Stimulated activated CD4-positive, alpha-beta T cell treated with anti-CD3 and anti-CD28 coated beads, TNF-alpha, amount 100 ng/mL, for 24 hours (primary cell): ENCODE data around the gene ANP32A.
"Not testable (repeated sequence)": the region's sequence is repeated elsewhere in the genome, so short reads cannot be mapped to it uniquely, and the experiment has no call there.

Source experiments
- DNase-seq, 3 experiments: peaks; one replicate each; pipeline ENCODE4 v3.0.0-alpha.2; 2020; ENCODE audit warnings: low read depth in 3 of 3

ANP32A gene

DNA sequence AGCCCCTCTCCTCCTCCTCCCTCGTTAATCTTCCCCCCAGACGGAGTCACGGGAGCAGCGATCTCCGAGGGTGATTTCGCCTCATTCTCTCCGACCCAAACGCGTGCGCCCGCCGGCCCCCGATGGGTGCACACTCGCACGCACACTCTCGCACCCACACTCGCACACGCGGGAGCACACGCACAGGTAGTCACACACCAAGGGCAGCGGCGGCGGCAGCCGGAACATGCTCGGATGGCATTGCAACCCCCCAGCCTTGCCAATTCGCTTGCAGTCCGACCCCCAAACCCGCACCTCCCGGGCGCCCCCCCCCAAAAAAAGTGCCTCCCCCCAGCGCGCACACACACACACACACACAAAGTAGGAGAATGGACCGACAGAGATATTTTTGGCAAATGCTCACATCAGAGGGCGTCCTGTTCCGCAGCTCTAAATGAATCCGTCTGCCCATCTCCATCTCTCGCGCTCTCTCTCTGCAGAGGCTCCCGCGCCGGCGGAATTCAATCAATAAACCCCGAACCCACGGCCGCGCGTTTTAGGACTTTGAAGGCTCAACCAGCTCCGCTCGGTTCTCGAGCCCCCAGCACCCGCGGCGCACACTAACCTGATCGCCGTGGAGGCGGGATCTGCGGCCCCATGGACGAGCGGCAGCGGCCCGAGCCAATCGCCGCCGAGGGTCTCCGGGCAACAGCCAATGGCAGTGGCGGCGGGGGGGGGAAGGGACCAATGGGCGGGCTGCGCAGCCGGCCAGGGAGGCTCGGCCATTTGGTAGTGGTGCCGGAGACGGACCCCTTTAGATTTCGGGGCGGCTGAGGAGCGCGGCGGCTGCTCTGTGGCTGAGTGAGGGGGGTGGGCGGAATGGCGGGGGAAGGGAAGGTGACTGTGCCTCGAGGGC lies at the start of gene ANP32A:
ANP32A (minus strand) TSS at position 601 of the 895 bp plus-strand sequence; CDS start at position 457, 144 bp downstream.
- peak; percentile 92 to 96 (median 93) for DNase-seq

DNA sequence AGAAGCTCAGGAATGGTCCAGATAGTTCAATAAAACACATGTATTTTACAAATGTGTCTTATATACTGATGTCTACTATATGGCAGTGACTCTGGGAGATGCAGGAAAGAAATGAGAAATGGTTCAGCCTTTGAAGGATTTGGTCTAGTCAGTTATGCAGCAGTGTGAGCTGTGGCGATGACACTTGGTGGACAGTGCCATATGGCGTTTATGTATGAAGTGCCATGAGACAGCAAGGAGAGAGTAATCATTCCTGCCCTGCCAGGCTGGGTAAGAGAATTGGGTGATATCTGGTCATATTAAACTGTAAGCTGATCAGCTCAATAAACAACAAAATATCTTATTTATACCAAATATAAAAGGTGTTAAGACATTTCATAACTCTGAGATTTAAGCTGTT lies 47.6 kb upstream of the ANP32A start:
- DNase-seq: no peak

DNA sequence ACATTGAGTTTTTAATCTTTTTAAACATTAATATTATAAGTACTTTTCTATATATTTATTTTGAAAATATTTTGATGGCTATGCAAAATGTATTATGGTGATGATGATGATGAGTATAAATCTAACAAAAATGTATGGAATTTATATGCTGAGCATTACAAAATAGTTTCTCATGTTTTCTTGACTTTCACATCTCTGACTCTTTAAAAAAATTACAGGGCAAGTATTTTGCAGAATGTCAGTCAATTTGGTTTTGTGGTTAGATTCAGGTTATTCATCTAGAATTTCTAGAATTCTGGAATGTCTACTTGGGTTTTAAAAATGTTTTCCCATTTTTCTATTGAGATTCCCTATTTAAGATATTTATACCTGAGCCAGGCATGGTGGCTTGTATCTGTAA lies 41.7 kb upstream of the ANP32A start:
- no peak for DNase-seq

DNA sequence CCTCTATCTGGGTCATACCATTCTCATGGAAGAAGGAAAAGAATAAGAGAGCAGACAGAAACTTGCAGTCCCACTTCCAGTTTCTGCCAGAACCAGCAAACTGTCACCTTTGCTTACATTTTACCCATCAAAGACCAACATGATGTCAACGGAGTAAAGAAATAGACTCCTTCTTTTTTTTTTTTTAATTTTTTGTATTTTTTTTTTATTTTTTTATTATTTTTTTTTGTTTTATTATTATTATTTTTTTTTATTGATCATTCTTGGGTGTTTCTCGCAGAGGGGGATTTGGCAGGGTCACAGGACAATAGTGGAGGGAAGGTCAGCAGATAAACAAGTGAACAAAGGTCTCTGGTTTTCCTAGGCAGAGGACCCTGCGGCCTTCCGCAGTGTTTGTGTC lies 38.0 kb upstream of the ANP32A start:
- DNase-seq: not testable (repeated sequence)

DNA sequence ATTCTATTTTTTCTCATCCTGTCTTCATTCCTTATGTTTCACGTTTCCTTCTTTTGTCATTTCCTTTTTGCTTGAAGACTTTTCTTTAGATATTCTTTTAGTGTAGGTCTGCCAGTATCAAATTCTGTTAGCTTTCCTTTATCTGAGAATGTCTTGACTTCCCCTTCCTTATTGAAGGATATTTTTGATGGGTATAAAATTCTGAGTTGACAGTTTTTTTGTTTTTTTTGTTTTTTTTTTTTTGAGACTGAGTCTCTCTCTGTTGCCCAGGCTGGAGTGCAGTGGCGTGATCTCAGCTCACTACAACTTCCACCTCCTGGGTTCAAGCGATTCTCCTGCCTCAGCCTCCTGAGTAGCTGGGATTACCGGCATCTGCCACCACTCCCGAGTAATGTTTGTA lies 36.7 kb upstream of the ANP32A start:
- DNase-seq: not testable (repeated sequence)

DNA sequence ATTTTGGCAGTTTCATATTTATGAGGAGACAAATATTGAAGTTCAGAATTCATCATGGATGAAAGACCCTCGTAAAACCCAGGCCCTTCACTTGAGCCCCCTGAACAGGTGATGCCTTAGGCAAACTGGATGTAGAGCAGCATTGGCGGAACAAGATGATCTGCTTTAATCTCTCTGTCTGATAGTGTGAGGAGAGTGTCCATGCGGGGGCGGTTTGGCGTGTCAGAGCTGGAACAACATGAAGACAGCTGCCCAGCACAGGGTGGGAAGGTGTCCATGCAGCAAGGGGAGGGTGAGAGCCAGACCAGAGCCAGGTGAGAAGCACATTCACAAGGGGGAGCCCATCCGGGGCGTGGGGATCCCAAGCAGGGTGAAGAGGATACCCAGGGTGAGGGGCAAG lies 31.8 kb upstream of the ANP32A start:
- DNase-seq: no peak

DNA sequence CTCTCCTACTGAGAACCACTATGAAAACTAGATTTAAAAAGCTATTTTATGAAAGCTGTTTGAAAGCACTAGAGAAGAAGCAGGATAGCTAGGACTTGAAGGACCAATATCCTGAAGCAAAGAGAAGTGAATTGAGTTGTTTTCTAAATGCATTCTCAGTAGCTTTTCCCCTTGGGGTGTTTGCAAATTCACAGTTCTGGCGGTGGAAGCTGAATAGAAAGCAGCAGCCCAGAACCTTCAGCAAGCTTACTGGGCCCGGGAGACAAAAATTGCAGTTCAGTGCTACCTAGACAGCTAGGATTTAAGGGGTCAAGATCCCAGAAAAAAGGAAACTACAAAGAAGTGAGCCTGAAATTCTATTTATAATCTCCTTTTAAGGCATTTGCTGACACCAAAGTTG lies 31.3 kb upstream of the ANP32A start:
- no peak for DNase-seq

DNA sequence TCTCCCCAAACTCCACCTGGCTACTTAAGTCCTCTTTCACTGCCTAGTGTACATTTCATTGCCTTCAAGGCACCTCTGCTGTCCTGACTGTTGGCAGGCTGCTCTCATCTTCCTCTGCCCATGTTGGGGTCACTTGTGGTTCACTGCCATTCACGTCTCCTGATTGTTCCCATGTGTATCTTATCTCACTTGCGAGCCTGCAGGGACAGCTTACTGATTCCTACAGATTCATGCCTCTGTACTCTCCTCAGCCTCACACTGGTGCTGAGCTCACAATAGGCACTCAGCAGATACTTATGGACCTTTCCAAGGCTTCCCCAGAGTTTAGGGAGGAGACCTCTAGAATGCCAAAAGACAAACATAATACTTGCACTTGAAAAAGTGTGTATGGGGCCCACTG lies 28.8 kb upstream of the ANP32A start:
- no peak for DNase-seq

DNA sequence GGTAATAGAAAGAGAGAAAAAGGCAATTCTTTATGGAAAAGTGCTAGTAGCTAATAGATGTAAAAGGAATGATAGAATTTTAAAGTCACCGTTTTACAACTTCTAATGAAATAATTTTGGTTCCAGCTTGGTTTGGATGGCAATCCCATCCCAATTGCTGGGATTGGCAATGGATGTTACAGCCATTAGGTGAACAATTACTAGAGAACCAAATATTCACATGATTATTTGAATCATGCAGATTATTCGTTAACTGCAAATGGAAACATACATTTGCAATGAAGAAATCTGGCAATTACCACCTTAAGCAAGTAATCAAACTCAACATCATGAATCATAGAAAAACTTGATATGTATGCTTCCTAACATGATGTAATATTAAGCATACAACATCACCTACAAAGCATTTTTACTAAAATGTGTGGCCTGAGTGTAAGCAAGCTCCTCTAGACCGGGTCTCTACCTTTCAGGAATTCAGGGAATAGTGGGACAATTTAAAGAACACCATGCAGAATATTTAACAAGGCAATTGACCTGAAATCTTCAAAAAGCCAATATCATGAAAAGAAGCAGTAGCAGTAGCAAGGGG lies 26.2 kb upstream of the ANP32A start:
- DNase-seq: no peak

DNA sequence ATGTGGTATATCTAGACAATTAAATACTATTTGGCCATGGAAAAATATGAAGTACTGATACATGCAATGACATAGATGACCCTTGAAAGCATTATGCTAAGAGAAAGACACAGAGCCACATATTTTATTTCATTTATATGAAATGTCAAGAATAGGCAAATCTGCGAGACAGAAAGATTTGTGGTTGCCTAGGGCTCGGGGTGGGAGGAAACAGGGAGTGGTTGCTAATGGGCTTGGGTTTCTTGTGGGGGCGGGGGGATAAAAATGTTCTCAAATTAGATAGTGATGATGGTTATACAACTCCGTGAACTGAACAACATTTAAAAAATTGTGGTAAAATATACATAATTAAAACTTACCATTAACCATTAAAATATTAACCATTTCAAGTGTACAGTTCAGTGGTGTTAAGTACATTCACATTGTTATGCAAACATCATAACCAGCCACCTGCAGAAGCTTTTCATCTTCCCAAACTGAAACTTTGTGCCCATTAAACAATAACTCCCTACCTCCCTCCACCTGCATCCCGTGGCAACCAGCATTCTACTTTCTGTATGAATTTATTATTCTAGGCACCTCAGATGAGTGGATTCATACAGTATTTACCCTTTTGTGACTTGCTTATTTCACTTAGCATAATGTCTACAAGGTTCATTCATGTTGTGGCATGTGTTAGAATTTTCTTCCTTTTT lies 24.3 kb upstream of the ANP32A start:
- no peak for DNase-seq

DNA sequence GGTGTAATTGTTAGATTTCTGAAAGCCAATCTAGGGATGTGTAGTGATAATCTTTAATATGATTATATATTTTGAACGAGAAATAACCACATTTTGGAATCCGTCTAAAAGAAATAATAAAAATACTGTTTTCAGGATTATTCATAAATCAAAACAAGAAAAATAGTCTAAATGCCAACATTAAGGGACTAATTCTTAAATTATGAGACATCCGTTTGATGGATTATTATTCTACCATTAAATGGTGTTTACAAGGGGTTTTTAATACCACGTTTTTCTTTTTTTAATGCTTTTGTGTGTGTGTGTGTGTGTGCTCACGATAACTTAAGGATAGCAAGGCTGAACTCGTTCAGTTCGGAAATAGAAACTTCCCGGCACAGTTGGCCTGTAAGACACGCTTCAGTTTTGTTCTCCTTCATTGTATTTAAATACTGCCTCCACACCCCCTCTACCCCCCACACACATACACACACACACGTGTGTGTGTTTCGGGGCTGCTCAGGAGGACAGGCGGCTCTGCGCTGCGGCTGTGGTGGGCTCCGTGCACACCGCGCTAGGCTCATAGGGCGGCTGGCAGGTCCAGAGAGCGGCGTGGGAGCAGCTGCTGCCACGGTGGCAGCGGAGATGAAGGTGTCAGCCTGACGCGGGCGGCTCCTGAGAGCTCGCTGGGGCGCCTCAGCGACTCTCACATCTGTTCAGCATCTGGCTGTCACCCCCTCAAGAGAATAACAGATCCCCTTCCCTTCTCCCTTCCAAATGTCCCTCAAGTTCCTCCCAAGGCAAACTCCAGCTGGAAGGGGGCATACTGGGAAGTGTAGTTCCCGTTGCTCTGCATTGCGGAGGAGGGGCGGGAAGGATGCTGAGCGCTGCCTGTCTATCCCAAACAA lies 23.0 kb upstream of the ANP32A start:
- DNase-seq: peak in 1 of 3 experiments; percentile 15

DNA sequence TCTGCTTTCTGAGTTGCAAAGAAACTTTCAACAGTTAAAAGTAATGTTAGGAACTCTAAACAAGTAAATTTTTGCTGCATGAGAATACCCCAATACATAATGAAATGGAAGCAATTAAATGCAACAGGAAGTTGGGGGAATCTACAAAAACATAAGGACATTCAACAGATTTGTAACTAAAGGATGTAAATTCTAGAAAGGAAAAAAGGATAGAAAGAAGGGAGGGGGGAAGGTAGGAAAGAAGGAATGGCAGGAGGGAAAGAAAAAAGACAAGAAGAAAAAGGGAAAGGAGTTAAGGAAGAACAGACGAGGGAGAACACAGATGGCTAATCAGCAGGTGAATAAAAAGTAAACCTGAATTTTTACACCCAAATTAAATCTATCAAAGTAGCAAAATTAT lies 22.3 kb upstream of the ANP32A start:
- no peak for DNase-seq

DNA sequence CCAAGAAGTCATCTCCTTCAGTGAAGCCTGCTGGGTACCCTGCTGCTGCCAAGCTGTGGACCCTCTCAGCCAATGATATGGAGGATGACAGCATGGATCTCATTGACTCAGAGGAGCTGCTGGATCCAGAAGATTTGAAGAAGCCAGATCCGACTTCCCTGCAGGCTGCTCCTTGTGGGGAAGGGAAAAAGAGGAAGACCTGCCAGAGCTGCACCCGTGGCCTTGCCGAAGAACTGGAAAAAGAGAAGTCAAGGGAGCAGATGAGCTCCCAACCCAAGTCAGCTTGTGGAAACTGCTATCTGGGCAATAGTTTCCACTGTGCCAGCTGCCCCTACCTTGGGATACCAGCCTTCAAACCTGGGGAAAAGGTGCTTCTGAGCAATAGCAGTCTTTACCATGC lies 13.7 kb upstream of the ANP32A start:
- DNase-seq: no peak

DNA sequence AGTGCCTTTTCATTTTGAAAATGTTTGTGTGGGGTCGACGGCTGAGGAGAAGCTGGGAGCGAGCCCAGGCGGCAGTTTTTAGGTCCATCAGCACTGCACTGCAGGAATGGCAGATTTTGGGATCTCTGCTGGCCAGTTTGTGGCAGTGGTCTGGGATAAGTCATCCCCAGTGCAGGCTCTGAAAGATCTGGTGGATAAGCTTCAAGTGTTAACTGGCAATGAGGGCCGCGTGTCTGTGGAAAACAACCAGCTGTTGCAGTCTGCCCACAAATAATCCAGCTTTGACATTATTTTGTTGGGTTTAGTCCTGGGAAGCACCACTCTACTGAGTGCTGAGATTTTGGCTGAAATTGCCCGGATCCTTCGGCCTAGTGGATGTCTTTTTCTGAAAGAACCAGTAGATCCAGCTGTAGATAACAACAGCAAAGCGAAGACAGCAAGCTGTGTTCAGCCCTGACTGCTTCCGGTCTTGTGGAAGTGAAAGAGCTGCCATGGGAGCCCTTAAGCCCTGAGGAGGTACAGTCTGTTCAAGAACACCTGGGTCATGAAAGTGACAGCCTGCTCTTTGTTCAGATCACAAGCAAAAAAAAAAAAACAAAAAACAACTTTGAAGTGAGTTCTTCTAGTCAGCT lies 13.1 kb upstream of the ANP32A start:
- DNase-seq: no peak

DNA sequence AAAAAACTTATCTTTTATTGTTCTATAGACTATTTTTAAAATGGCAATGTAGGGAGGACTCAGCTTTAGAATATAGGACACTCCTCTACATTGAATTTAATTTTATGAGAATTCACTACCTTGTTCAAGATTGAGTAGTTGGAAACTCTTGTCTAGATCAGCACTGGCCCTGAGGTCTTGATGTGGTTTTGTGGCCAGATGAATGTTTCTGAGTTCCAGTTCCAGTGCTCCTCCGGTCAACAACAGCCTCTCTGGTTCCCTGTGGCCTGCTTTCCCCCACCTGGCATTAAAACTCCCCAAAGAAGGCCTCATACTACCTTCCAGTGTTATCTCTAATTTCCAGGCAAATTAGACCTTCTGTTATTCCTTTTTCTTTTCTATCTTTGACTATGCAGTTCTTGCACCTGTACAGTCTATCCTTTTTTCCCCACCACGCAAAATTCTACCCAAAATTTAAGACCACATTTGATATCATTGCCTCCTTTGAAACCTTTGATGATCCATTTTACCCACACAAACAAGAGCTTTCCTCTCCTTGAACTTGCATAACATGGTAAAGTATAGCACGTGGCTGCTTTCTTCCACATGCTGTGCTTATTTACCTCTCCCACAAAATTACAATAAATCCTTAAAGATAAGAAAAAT lies 9.6 kb upstream of the ANP32A start:
- DNase-seq: no peak

DNA sequence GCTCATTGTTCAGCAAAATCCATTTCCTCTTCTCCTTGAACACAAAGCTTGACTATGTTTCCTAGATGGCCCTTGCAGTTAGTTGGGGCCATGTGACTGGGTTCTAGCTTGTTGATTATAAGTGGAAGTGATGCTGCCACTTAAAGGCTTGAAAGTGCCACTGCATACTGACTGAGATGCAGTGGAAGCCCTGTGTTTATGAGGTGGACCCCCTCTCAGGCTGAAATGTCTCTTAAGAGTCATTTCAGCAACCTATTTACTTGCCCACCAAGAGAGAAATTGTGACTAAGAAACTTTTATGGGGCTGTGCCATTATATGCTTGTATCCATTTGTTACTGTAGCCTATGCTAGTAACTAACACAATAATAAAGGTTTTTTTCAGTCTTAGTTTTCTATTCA lies 8.4 kb upstream of the ANP32A start:
- DNase-seq: no peak

DNA sequence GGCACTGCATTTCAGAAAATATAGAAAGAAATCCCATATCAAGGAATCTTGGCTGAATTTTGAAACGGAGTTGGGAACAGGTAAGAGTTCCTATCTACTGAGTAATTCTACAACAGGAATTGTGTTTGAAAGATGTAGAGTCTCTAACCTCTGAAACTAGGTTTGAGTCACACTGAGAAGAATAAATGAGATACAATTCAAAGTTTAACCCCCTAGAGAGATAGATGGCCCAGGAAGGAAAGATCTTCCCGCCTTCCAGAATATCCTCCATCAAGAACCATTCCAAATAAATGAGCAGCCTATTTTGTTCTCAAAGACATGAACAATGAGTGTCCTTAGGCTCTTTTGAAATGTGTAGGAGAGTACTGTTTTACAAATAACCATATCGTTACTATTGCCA lies 2.9 kb upstream of the ANP32A start:
- DNase-seq: no peak

DNA sequence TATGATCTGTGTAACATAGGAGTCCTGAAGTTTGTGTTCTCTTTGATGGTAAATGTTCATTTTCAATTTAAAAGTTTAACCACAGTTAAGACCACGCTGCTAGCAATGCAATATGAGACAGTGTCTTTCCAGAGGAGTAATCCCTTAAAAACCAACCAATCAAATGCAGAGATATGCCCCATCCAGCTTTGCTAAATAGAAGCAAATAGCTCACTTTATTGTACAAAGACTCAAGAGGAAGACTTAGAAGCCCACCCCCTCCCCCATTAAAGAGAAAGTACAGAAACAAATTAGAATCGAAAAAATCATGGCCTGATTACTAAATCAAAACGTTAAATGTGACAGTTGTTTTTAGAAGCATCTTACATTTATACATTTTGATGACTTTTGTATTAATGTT lies 2.1 kb upstream of the ANP32A start:
- no peak for DNase-seq

DNA sequence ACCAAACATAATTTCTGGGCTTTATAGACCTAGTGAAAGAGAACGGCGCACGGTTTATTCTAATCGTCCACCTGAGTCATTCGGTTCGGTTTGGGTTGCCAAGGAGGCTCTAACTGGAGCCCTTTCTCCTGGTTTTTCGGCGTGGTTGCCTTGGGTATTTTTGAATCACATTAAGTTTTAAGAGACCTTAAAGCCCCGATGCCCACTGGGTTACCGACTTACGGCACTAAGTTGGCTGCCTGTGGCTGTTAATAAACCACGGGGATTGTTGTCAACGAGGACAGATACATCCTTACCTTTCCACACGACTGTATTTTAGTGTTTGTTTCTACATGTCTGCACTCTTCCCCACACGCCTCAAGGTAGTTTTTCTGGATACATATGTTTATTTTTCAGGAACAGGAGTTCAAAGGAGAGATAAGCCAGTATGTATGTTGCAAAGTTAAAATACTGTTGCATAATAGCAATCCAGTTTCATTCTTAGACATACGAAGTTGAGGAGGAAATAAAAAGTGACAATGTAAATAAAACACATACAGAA lies 1.2 kb upstream of the ANP32A start:
- DNase-seq: no peak

DNA sequence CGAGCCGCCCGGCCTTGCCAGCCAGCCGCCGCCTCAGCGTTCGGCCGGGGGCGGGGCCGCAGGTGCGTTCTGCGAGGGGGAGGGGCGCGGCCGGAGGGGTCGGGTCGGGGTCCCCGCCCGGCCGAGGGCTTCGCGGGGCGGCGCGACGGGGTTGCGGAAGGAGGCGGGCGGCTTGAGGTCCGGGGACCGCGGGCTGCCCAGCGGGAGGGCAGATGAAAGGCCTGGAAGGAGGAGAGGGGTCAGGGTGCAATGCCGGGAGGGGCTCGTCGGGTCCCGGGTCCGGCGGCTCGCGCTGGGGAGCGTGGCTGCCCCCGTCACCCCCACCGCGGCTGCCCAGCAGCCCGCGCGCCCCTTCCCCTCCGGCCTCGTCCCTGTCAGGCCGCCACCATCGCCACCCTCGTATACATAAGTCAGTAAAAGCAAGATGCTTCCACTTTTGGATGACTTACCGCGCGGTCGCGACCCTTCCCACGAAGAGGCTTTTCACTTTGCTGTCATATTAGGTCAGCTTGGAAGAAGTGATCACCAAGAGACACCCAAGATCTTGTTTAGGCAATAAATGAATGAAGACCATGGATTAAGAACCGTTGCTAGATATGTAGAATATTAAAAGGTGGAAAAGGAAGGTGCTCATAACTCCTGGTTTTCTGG lies 620 bp upstream of the ANP32A start:
- DNase-seq: no peak
